Pericardium fibroblast (primary cell): ENCODE data around the gene PSAP. TPM values are rescaled to one million over a fixed set of nuclear protein-coding genes. Genes with fewer than 3 reads are reported as not detected.

Source experiments
- total RNA-seq: library from RNA; depleted of rRNA; stranded (reverse); fragments of >200 nt; gene quantifications from 2 replicates; pipeline ENCODE4 v1.2.3, GENCODE V29; 2015

Gene PSAP
- 978 and 1,201 TPM in 2 replicates for total RNA-seq

DNA sequence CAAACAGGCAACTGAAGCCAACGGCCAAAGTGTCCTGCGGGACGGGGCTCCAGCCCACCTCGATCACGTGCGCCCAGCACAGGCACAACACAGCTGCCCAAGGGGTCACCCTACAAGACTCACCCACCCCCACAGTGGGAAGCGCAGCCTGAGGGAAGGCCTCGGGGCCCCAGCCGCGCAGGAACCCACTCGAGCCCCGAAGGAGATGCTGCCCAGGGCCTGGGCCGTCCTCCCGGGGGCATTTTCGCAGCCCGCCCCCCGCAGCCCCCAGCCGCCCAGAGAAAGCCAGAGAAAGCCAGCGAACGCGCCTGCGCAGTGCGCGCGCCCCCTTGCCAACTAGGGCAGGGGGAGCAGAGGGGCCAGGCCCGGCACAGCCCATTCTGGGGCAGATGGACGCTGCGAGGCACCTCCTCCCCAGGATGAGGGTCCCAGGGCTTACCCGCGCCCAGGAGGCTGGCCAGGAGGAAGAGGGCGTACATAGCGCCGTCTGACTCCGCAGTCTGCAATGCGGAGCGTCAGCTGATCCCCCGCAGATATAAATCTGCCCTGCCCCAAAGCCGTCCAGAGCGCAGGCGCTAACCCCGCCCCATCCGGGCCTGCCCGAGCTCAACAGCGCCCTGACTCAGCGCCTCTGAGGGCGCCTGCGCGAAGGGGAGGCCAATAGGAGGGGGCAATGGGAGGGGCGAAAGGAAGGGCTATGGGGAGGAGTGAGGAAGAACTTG lies at the start of gene PSAP:
Gene PSAP, minus strand, starts transcription at position 509 of the 722 bp plus-strand sequence. Its CDS starts 30 bp downstream, at position 479.

DNA sequence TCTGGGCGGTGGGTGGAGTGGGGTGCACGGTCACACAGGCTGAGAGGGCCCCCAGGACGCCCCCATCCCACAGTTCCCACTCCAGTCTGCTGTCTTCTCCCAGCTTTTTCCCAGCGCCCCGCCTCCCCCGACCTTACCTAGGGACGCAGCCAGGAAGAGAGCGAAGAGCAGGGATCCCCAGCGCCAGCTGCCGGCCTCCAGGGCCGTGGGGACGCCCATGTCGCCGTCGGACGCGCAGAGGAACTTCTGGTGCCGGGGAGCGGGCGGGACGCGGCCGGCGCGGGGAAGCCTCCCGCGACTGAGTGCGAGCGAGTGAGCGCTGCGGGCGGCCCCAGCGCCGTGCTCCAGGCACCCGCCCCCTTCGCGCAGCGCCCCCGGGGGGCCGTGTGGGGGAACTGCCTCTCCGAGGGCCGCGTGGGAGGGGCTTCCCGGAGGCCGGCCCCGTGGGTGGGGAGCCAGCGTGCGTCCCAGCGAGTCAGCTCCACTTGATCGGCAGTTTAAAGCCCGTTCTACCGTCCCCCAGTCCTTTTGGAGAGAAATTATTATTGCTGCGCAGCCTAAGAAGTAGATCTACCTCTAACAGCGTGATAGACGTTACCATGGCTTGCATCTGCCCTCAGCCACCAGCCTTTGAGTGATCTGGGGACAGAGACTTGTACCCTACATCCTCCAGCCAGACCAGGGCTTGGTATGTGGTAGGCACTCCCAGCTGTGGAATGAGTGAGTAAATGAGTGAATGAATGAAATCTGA lies 77.7 kb downstream of the PSAP start, which contains the start of gene VSIR:
Gene VSIR, minus strand, starts transcription at position 300 of the 751 bp plus-strand sequence. Its CDS starts 81 bp downstream, at position 219.

Other genes with a start within 250 kb of the PSAP start
- gene C10orf105, start 131.5 kb downstream of the PSAP start, total RNA-seq, result 0.12 TPM in 1 of 2 replicates, not detected in the other
- gene VSIR, start 77.7 kb downstream of the PSAP start, total RNA-seq, result 28.3 and 82.9 TPM in 2 replicates
- gene CHST3, start 113.1 kb upstream of the PSAP start, total RNA-seq, result 23.7 and 26.3 TPM in 2 replicates
- gene SPOCK2, start 237.3 kb upstream of the PSAP start, total RNA-seq, result under 0.01 and 0.26 TPM in 2 replicates